NCI-H146 (cell line): ENCODE results near the gene COL23A1.

Experiments used
- DNase-seq: peaks from one replicate; lab custom pipeline; 2025; lab: John Stamatoyannopoulos, UW

The COL23A1 gene

GRCh38 chr5:178222292-178222691, 367.9 kb downstream of the COL23A1 start:
- no peak for DNase-seq

- no peak for DNase-seq
Observed at GRCh38 chr5:178221853-178222252, 368.3 kb downstream of the COL23A1 start.

DNA sequence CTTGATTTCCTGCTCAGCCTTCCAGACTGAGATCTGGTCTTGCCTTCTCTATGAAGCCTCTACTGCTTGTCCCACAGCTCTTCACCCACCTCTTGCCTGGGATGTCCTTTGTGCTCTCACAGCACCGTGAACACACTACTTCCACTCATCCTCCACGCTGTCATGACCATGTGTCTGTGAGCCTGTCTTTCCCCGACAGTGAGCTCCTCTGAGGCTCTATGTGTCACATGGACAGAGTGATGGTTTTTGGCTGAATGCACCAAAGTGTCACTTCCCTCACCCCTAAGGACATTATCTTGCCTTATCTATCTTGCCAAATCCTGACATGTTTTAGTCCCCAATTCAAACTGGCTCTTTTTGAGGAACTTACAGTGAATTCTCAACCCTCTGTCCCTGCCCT, 368.9 kb downstream of the COL23A1 start:
- no peak for DNase-seq

DNA sequence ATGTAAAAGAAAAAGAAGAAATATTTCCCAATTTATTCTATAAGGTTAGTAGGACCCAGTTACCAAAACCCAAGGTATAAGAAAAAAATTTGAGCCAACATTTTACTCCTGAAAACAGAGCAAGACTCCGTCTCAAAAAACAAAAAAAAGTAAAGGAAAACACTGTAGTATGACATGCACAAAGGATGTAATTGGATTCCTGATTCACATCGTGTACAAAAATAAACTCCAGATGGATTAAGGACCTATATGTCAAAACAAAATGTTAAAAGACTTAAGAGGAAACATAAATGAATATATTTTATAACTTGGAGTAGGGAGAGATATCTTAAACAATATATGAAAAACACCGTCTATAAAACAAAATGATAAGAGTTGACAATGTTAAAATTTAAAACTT, 371.4 kb downstream of the COL23A1 start:
- no peak for DNase-seq

- DNase-seq = no peak
Observed at GRCh38 chr5:178218237-178218776, 371.9 kb downstream of the COL23A1 start.

DNA sequence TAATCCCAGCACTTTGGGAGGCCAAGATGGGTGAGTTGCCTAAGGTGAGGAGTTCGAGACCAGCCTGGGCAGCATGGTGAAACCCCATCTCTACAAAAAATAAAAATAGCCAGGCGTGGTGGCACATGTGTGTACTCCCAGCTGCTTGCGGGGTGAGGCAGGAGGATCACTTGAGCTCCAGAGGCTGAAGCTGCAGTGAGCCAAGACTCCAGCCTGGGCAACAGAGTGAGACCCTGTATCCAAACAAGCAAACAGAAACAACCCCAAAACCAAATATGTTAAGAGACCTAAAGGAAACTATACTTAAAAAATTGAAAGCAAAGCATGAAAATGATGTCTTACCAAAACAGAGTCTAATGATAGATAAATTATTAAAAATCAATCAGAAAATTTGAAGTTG, 373.4 kb downstream of the COL23A1 start:
- DNase-seq = no peak

- DNase-seq = no peak
Observed at GRCh38 chr5:178216088-178216534, 374.1 kb downstream of the COL23A1 start.

DNA sequence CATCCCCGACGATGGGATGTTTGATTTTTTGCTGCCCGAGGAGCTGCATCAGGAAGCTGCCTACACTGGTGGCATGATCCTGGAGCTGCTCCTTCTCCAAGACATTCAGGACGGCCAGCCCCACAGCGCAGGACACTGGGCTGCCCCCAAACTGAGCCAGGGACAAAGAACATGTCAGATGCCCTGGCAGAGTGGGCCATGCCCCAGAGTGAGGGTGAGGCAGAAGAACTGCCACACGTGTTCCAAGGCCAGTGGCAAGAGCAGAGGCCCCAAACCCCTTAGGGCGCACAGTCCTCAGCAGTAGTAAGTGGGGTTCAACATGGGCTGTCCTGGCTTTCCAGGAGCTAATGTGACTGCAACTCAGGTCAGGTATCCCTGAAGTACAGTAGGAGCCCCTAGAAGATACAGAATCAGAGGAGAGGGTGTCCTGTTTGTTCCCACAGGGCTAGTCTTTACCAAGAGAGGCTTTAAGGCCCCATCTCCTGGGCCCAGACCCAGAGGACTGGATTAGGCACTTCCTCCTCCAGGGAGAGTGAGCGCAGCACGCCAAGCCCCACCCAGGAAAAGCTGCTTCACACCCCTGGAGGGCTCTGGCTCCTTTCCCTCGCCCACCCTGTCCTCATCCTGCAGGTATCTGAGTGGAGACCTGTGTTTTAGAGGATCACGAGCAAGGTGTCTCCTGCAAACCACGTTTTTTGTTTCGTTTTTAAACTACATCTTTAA, 374.8 kb downstream of the COL23A1 start:
- no peak for DNase-seq

GRCh38 chr5:178214160-178214803, 375.9 kb downstream of the COL23A1 start:
- DNase-seq = no peak

- no peak for DNase-seq
Observed at GRCh38 chr5:178213748-178214151, 376.4 kb downstream of the COL23A1 start.

GRCh38 chr5:178213003-178213461, 377.2 kb downstream of the COL23A1 start:
- no peak for DNase-seq

DNA sequence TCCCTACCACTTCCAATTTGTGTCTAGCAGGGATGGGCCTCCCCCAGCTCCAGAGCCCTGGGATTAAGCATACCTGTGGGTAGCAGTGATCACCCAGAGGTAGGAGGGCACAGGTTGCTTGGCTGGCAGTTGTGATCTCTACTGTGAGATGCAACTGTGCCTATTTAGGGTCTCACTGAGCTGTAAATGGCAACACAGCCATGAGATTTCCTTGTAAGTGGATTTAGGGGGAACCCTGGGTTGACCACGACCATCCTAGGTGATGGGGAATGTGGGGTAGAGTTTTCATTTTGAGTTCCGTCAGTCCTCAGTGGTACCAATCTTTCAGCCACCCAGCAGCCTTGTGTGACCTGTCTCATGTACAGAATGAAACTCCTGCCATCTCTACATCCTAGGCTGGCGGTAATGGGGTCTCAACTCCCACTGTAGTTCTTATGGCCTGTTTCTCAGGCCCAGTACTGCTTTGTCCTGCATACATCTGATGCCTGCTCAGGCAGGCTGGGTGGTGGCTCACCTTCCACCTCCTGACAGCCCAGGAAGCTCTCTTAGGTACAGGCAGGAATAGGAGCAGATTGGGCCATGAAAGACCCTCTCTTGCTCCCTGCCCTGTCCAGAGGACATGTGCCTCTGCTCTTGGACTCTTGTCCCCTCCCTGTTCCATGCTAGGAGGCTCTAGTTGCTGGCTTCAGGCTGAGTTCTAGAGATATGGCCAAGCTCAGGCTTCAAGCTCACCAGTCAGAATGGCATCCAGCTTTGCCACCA, 377.8 kb downstream of the COL23A1 start:
- DNase-seq = no peak

GRCh38 chr5:178211095-178212048, 378.8 kb downstream of the COL23A1 start:
- DNase-seq = no peak

GRCh38 chr5:178210686-178211085, 379.5 kb downstream of the COL23A1 start:
- DNase-seq = no peak

DNA sequence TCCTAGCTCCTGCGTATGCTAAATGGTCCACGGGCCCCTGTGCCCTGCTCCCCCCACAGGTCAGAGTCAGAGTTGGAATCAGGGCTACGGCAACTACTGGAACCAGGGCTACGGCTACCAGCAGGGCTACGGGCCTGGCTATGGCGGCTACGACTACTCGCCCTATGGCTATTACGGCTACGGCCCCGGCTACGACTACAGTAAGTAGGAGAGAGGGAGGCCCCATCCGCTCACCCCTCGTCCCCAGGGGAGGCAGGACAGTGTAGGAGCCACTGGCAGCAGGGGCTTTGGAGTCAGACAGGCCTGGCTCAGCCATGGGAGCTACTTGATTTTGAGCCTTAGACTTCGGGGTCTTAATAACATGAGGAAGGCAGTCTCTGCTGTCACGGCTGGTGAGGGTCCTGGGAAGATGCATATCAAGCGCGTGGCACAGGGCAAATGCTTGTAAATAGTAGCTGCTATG, 380.1 kb downstream of the COL23A1 start:
- no peak for DNase-seq

- DNase-seq = no peak
Observed at GRCh38 chr5:178209334-178210072, 380.7 kb downstream of the COL23A1 start.

DNA sequence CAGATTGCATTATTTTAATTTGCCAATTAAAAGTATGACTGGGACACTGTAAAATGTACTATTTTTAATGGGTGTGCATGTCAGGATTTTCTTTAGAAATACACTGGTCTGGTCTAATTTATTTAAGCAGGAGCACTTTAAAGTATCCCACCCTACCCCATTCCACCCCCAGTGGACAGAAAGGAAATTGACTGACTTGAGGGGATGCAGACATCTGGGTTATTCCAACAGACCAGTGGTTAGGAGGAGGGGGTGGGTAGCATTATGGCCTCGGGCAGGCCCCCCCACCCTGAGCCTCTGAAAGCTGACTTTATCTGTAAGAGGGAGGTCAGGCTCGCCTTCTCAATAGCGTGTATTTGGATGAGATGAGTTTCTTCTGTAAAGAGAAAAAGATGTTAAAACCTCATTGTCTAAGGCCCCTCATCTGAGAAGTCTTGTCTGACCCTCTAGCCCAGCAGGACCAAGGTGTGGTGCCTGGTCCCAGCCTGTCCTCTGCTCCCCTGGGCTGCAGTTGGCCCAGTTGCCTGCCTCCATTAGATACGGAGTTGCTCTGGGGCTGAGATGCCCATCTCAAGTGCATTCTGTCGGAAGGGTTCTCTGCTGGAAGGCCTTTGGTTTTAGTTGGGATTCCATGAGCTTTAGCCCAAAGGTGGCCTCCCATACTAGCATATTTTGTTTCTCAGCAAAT, 381.5 kb downstream of the COL23A1 start:
- DNase-seq = no peak

GRCh38 chr5:178207917-178208280, 382.3 kb downstream of the COL23A1 start:
- no peak for DNase-seq

DNA sequence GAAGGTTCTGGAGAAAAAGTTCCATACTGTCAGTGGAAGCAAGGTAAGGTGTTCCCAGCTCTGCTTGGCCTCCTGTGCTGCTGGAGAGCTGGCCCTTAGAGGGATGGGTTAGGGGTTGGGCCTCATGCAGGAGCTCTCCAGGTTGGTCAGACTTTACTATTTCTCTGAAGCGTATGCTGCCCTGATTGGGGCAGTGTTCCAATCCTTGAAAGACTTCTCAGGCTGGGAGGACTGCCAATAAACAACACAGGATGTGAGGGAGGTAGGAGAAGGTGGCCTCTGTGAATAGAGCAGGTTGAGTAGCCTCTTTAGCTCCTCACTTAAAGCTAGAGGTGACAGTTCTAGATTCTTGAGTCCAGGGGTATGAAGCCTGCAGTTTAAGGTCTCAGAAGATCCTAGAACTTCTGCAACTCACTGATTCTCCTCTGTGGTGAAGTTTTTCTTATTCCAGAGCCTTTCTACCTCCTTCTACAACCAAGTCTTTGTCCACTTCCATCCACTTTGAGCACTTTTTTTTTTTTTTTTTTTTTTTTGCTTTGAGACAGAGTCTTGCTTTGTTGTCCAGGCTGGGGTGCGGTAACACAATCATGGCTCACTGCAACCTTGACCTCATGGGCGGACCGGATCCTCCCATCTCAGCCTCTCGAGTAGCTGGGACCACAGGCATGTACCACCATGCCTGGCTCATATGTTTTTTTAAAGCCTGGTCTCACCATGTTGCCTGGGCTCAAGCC, 382.8 kb downstream of the COL23A1 start:
- no peak for DNase-seq
